ENCODE data around the gene KRTAP19-1. TPM values are rescaled to one million over a fixed set of nuclear protein-coding genes. Genes with fewer than 3 reads are reported as not detected.

Gene KRTAP19-1
- total RNA-seq, 1 experiment from 2014 or later = not detected

- H3K79me2 ChIP-seq (ENCODE audit: insufficient read depth, low read length) = no peaks in the 10 kb centered on the region
- Mint-ChIP-seq H3K4me3 (no peak within 1 kb of the TSS), H3K27me3 (ENCODE audit: low read depth) (no peaks in the 10 kb centered on the region), H3K27ac (no peak within 1 kb of the TSS; a peak in 1 of 7 replicates), H3K9me3 (peaks cover 0 to 6% of the 10 kb centered on the region in 2 experiments; a peak in 1 of 5 replicates), H3K36me3 (ENCODE audit: insufficient read depth in 1 of 3, low read depth in 3 of 3) (no peaks in the 10 kb centered on the region; a peak in 1 of 7 replicates), H3K4me1 (peaks cover 0 to 3% of the 10 kb centered on the region in 2 experiments; a peak in 2 of 4 replicates)
- no peak within 1 kb of the TSS for H4K91ac ChIP-seq (ENCODE audit: insufficient read length, low read depth, low read length)
- no peaks in the 10 kb centered on the region for H4K20me1 ChIP-seq (ENCODE audit: control insufficient read depth, insufficient read depth, insufficient read length)
- H4K5ac ChIP-seq (ENCODE audit: insufficient read length, low read depth, low read length) = no peak within 1 kb of the TSS
- no peak within 1 kb of the TSS for H2BK20ac ChIP-seq (ENCODE audit: low read depth, low read length, poor library complexity, severe bottlenecking)
- H2AFZ ChIP-seq (ENCODE audit: low read length) = no peak within 1 kb of the TSS
- H3K4ac ChIP-seq (ENCODE audit: low read depth, low read length) = no peak within 1 kb of the TSS
- no peaks in the 10 kb centered on the region for H3K4me1 ChIP-seq (ENCODE audit: insufficient read depth, low read length)
- no peak for TF ChIP-seq CTCF (conservative IDR thresholded peaks at IDR 0.05)
- no peaks in the 10 kb centered on the region for H3K79me1 ChIP-seq (ENCODE audit: insufficient read depth, low read depth, low read length, poor library complexity, severe bottlenecking)
- no peak within 1 kb of the TSS for H2BK120ac ChIP-seq (ENCODE audit: low read depth, low read length, poor library complexity, severe bottlenecking)
- no peak within 1 kb of the TSS for H4K8ac ChIP-seq (replicated peaks; ENCODE audit: insufficient read length, low read depth, low read length)
- no peak within 1 kb of the TSS for H3K14ac ChIP-seq (ENCODE audit: insufficient read depth, low read length)
- no CpG with 5 or more reads among the region's 6 CpGs for WGBS (ENCODE audit: extremely low coverage, insufficient read length, low lambda C conversion rate)
- H3T11ph ChIP-seq (ENCODE audit: low read length) = no peak within 1 kb of the TSS
- no peak within 1 kb of the TSS for H2BK15ac ChIP-seq (ENCODE audit: low read depth, low read length)
- H3K9ac ChIP-seq (ENCODE audit: extremely low read depth, insufficient read length, low read length) = no peak within 1 kb of the TSS
- H3K18ac ChIP-seq (ENCODE audit: insufficient read length, low read depth, low read length) = no peak within 1 kb of the TSS
- DNase-seq = no peak
- no peak within 1 kb of the TSS for H3K4me2 ChIP-seq (ENCODE audit: insufficient read depth, insufficient read length, low read length)
- H3K27ac ChIP-seq (ENCODE audit: insufficient read length, low read depth, low read length) = no peak within 1 kb of the TSS
- H3K9me3 ChIP-seq (ENCODE audit: control insufficient read depth, low read depth, low read length) = no peaks in the 10 kb centered on the region
- H3K23ac ChIP-seq (ENCODE audit: insufficient read length, low read depth, low read length) = no peak within 1 kb of the TSS
- no peak within 1 kb of the TSS for H2BK5ac ChIP-seq (ENCODE audit: insufficient read length, low read length)
- H3K27me3 ChIP-seq (ENCODE audit: insufficient read depth, low read length) = no peaks in the 10 kb centered on the region
- no peaks in the 10 kb centered on the region for H3K23me2 ChIP-seq (ENCODE audit: insufficient read length, low read depth, low read length, poor library complexity, severe bottlenecking)
- H2BK12ac ChIP-seq (ENCODE audit: insufficient read length, low read depth, low read length) = no peak within 1 kb of the TSS
- H2AK5ac ChIP-seq (ENCODE audit: insufficient read length, low read length) = no peak within 1 kb of the TSS
- no peak within 1 kb of the TSS for H3K56ac ChIP-seq (ENCODE audit: insufficient read length, low read depth, low read length)
Observed at GRCh38 chr21:30502041-30502440, 21.9 kb upstream of the KRTAP19-1 start, which contains the start of gene KRTAP19-5. KRTAP19-5 (minus strand) TSS chr21:30502141; CDS start chr21:30502090, 51 bp downstream.

All from H9 (cell line).